HepG2 (cell line): ENCODE results near the gene MAML1. TPM values are rescaled to one million over a fixed set of nuclear protein-coding genes. Genes with fewer than 3 reads are reported as not detected.

Experiments used
- ATAC-seq: fragments of 200-7000 bp; cut with Tn5 transposase; 3 replicates; pipeline ENCODE4 v1.9.1; 2020; ENCODE audit warnings: mild to moderate bottlenecking, moderate library complexity
- BruUV-seq: library from RNA; stranded (reverse); fragments of 400-500 nt; replicated peaks from 2 replicates; lab custom pipeline; 2021; lab: Mats Ljungman, UMichigan
- CTCF ChIA-PET: fragments of 300-600 bp; formaldehyde crosslinking; extraction: SDS; loops from one replicate; lab custom pipeline; 2021; ENCODE audit warnings: low total read pairs, inconsistent platforms, low intra/inter-chr PET ratio; lab: Yijun Ruan, JAX
- POLR2A ChIA-PET: fragments of 350-600 bp; sonication (Branson Sonifier 250); formaldehyde crosslinking; loops from one replicate; lab custom pipeline; 2020; ENCODE audit warnings: antibody characterized with exemption, inconsistent platforms; lab: Yijun Ruan, JAX
- DNase-seq: peaks from one replicate; pipeline ENCODE4 v3.0.0-alpha.2; 2015; ENCODE audit warnings: low spot score
- FAIRE-seq: peaks from 3 replicates; lab custom pipeline; 2011; peaks lifted over from hg19 to GRCh38; lab: Jason Lieb, UNC
- H2AFZ ChIP-seq: one replicate; pipeline ENCODE4 v1.6.1; 2011; ENCODE audit warnings: low read length, inconsistent platforms
- H3K27ac ChIP-seq: fragments of 300-600 bp; 3 replicates; pipeline ENCODE4 v1.8.0; 2011; ENCODE audit warnings: mixed run types, mild to moderate bottlenecking, mixed read lengths, low read length, inconsistent platforms; ENCODE audit not compliant: insufficient read depth; ENCODE audit errors: extremely low read length
- H3K27me3 ChIP-seq, 2 experiments: fragments of 200-600 bp in 1 of 2; 2 replicates in 1 of 2; 3 replicates in 1 of 2; pipeline versions ENCODE4 v1.6.0 to v1.8.0; 2011; ENCODE audit warnings: low read length in 2 of 2, mild to moderate bottlenecking in 2 of 2, moderate library complexity in 2 of 2, inconsistent platforms in 1 of 2; ENCODE audit not compliant: insufficient read depth in 2 of 2, control insufficient read depth in 1 of 2
- H3K36me3 ChIP-seq, 2 experiments: fragments of 200-600 bp in 1 of 2; replicated peaks in 1 of 2; 2 replicates in 1 of 2; 3 replicates in 1 of 2; pipeline versions ENCODE4 v1.5.1 to v1.8.0; 2011; ENCODE audit warnings: low read length in 2 of 2, inconsistent platforms in 1 of 2; ENCODE audit not compliant: insufficient read depth in 2 of 2, control insufficient read depth in 1 of 2
- H3K4me1 ChIP-seq: 2 replicates; pipeline ENCODE4 v1.5.1; 2012; ENCODE audit warnings: low read length, inconsistent platforms; ENCODE audit not compliant: insufficient read depth
- H3K4me2 ChIP-seq: 2 replicates; pipeline ENCODE4 v1.6.0; 2011; ENCODE audit warnings: low read depth, low read length, inconsistent platforms
- H3K4me3 ChIP-seq, 3 experiments: fragments of 200-600 bp in 1 of 3; sonication (generic), shearing (Covaris generic) in 1 of 3; replicated peaks in 1 of 3; 2 replicates each; pipeline ENCODE4 v1.5.1; 2011 to 2016; ENCODE audit warnings: low read length in 3 of 3, inconsistent platforms in 2 of 3, low read depth in 2 of 3, mild to moderate bottlenecking in 2 of 3, control low read depth in 1 of 3, mixed read lengths in 1 of 3; ENCODE audit not compliant: insufficient read depth in 1 of 3
- H3K79me2 ChIP-seq: one replicate; pipeline ENCODE4 v1.6.1; 2011; ENCODE audit warnings: low read length, inconsistent platforms; ENCODE audit not compliant: insufficient read depth
- H3K9ac ChIP-seq: 2 replicates; pipeline ENCODE4 v1.6.0; 2011; ENCODE audit warnings: mild to moderate bottlenecking, low read depth, low read length, inconsistent platforms; ENCODE audit not compliant: insufficient read depth
- H3K9me3 ChIP-seq: 2 replicates; pipeline ENCODE4 v1.5.1; 2012; ENCODE audit warnings: mild to moderate bottlenecking, low read length
- H4K20me1 ChIP-seq: 2 replicates; pipeline ENCODE4 v1.6.0; 2011; ENCODE audit warnings: inconsistent platforms, mild to moderate bottlenecking, low read length, moderate library complexity; ENCODE audit not compliant: insufficient read depth
- CBX2 ChIP-seq, 2 experiments: fragments of 200-600 bp in 1 of 2; sonication (generic); formaldehyde crosslinking in 1 of 2; IDR thresholded peaks; 2 replicates each; pipeline versions ENCODE4 v1.7.0 to v1.8.1; 2018 to 2022; ENCODE audit warnings: low read depth in 2 of 2, low read length in 1 of 2, mild to moderate bottlenecking in 1 of 2, missing genetic modification reagents in 1 of 2
- ISL2 ChIP-seq: sonication (generic); formaldehyde crosslinking; IDR thresholded peaks from 2 replicates; pipeline ENCODE4 v1.5.0; 2020; ENCODE audit warnings: missing genetic modification reagents
- MBNL3 ChIP-seq: fragments of 250-450 bp; sonication (Bioruptor Pico); conservative IDR thresholded peaks from 2 replicates; pipeline ENCODE4 v1.8.0; 2022; ENCODE audit warnings: mild to moderate bottlenecking, inconsistent platforms
- MIXL1 ChIP-seq: IDR thresholded peaks from 2 replicates; pipeline ENCODE4 v1.6.1; 2016
- MTA3 ChIP-seq: sonication (generic); formaldehyde crosslinking; IDR thresholded peaks from 2 replicates; pipeline ENCODE4 v1.4.0; 2020; ENCODE audit warnings: missing genetic modification reagents
- NFATC3 ChIP-seq: sonication (generic); formaldehyde crosslinking; IDR thresholded peaks from 2 replicates; pipeline ENCODE4 v1.5.1; 2020; ENCODE audit warnings: mild to moderate bottlenecking, missing genetic modification reagents
- NR3C1 ChIP-seq: sonication (generic); formaldehyde crosslinking; IDR thresholded peaks from 2 replicates; pipeline ENCODE4 v1.4.0; 2020; ENCODE audit warnings: missing genetic modification reagents
- SMC3 ChIP-seq: IDR thresholded peaks from 2 replicates; pipeline ENCODE4 v1.6.1; 2011; ENCODE audit warnings: low read length, improper control_type of control experiment
- SNAI1 ChIP-seq: sonication (generic); formaldehyde crosslinking; IDR thresholded peaks from 2 replicates; pipeline ENCODE4 v1.5.0; 2020; ENCODE audit warnings: mild to moderate bottlenecking, missing genetic modification reagents, borderline replicate concordance
- SNRNP70 ChIP-seq: fragments of 200-400 bp; formaldehyde crosslinking; IDR thresholded peaks from 2 replicates; pipeline ENCODE4 v1.6.1; 2017; ENCODE audit warnings: mild to moderate bottlenecking, low read depth, low read length, moderate library complexity
- TRIM24 ChIP-seq: sonication (generic); formaldehyde crosslinking; IDR thresholded peaks from 2 replicates; pipeline ENCODE4 v1.8.0; 2022; ENCODE audit warnings: mild to moderate bottlenecking, missing genetic modification reagents
- ZFP62 ChIP-seq: sonication (generic); formaldehyde crosslinking; IDR thresholded peaks from 2 replicates; pipeline ENCODE4 v1.4.0; 2020; ENCODE audit warnings: missing genetic modification reagents
- ZFX ChIP-seq: sonication (generic); formaldehyde crosslinking; IDR thresholded peaks from 2 replicates; pipeline ENCODE4 v1.4.0; 2020; ENCODE audit warnings: mild to moderate bottlenecking, low read depth, missing genetic modification reagents, moderate library complexity
- ZNF207 ChIP-seq: fragments of 450-650 bp; IDR thresholded peaks from 2 replicates; pipeline ENCODE4 v1.6.1; 2016; ENCODE audit warnings: antibody characterized with exemption, borderline replicate concordance
- ZNF34 ChIP-seq: sonication (generic); formaldehyde crosslinking; IDR thresholded peaks from 2 replicates; pipeline ENCODE4 v1.4.0; 2020; ENCODE audit warnings: mild to moderate bottlenecking, missing genetic modification reagents, borderline replicate concordance
- ZNF557 ChIP-seq: sonication (generic); formaldehyde crosslinking; IDR thresholded peaks from 2 replicates; pipeline ENCODE4 v1.4.0; 2020; ENCODE audit warnings: missing genetic modification reagents
- ZNF652 ChIP-seq: IDR thresholded peaks from 2 replicates; pipeline ENCODE4 v1.6.1; 2016; ENCODE audit warnings: low read depth, borderline replicate concordance
- ZNF781 ChIP-seq: sonication (generic); formaldehyde crosslinking; IDR thresholded peaks from 2 replicates; pipeline ENCODE4 v1.5.1; 2020; ENCODE audit warnings: borderline replicate concordance, mild to moderate bottlenecking, missing genetic modification reagents; ENCODE audit errors: not compliant biosample characterization
- WGBS: methylation state at CpG from one replicate; pipeline ENCODE4 v1.1.6; 2017; ENCODE audit warnings: low lambda C conversion rate; 5-methylcytosine and 5-hydroxymethylcytosine counted together
- in situ Hi-C: cut with HindIII; loops from 2 replicates; pipeline ENCODE4 v1.10.0; 2017; ENCODE audit warnings: low pct_unique_long_range_greater_than_20kb; ENCODE audit not compliant: extremely low pct_ligation_motif_present
- intact Hi-C: fragments of 100-400 bp; cut with micrococcal nuclease; formaldehyde crosslinking; loops from one replicate; pipeline ENCODE4 v1.10.0; 2022; ENCODE audit not compliant: unreplicated experiment
- polyA plus RNA-seq, 8 experiments: library from polyadenylated mRNA; depleted of rRNA in 3 of 8; stranded (reverse) in 7 of 8; unstranded in 1 of 8; fragments of >200 nt; fragmentation: Illumina TruSeq in 4 of 8; extraction: Trizol in 4 of 8; gene quantifications; 2 replicates each; pipeline versions ENCODE4 v1.2.1 to v1.2.3, GENCODE V29; 2011 to 2016; ENCODE audit warnings: low read depth in 4 of 8, missing spikeins in 1 of 8, mixed read lengths in 1 of 8; ENCODE audit not compliant: insufficient read depth in 1 of 8
- total RNA-seq, 5 experiments: library from RNA; depleted of rRNA; stranded (reverse); fragments of >200 nt; fragmentation: Illumina TruSeq; extraction: Trizol; gene quantifications; 2 replicates each; pipeline ENCODE4 v1.2.3, GENCODE V29; 2016; ENCODE audit warnings: low read depth in 1 of 5
- TF ChIP-seq, protein P1 (sequence below): sonication (generic); formaldehyde crosslinking; IDR thresholded peaks from 2 replicates; pipeline ENCODE4 v1.5.0; 2020; ENCODE audit warnings: missing genetic modification reagents, mild to moderate bottlenecking, borderline replicate concordance

Gene MAML1
- total and polyA plus RNA-seq, 2 of the 13 experiments (the other 11 are each of a cell fraction or from before 2014, with no cell fraction given): 10.0 to 10.8 TPM

DNA sequence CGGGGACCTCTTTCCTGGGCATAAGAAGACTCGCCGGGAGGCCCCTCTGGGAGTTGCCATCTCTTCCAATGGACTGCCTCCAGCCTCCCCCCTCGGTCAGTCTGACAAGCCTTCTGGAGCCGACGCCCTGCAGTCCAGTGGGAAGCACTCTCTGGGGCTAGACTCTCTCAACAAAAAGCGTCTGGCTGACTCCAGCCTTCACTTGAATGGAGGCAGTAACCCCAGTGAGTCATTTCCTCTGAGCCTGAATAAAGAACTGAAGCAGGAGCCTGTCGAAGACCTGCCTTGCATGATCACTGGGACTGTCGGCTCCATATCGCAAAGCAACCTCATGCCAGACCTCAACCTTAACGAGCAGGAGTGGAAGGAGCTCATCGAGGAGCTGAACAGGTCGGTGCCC is 32.8 kb downstream of the MAML1 start:
- DNase-seq (no peak), ATAC-seq (no peak), FAIRE-seq (no peak)
- Histone ChIP-seq H3K4me1 (peaks cover 27% of the 10 kb centered on the region), H3K9me3 (no peaks in the 10 kb centered on the region), H3K27me3 (no peaks in the 10 kb centered on the region), H3K27ac (no peak overlapping the region), H3K36me3 (peaks cover 22 to 55% of the 10 kb centered on the region in 2 experiments), H4K20me1 (peaks cover 23% of the 10 kb centered on the region), H3K4me3 (no peak overlapping the region), H3K79me2 (peaks cover 40% of the 10 kb centered on the region), H3K9ac (no peak overlapping the region), H3K4me2 (no peak overlapping the region), H2AFZ (no peak overlapping the region)
- intact Hi-C loops (loop anchor here (10.0 kb wide), 1 partner anchor 139 kb away; the partner anchor contains the start of gene TBC1D9B), in situ Hi-C loops (loop anchor here (25.0 kb wide), 1 partner anchor 322 kb away; no protein-coding TSS in a partner anchor)
- POLR2A ChIA-PET: no interaction called here
- BruUV-seq: no TSS peak
- CTCF ChIA-PET: no interaction called here
- no peak for TF ChIP-seq CBX2 (IDR thresholded peaks at IDR 0.05; ENCODE audit: low read depth, low read length)
- TF ChIP-seq CBX2 (CRISPR knock-in tag; IDR thresholded peaks at IDR 0.05; ENCODE audit: low read depth): no peak
- TF ChIP-seq TRIM24 (CRISPR knock-in tag): no peak
- TF ChIP-seq, protein P1, sequence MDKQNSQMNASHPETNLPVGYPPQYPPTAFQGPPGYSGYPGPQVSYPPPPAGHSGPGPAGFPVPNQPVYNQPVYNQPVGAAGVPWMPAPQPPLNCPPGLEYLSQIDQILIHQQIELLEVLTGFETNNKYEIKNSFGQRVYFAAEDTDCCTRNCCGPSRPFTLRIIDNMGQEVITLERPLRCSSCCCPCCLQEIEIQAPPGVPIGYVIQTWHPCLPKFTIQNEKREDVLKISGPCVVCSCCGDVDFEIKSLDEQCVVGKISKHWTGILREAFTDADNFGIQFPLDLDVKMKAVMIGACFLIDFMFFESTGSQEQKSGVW: no peak
- no peak for TF ChIP-seq ZNF781 (CRISPR knock-in tag)
- TF ChIP-seq ISL2 (CRISPR knock-in tag): no peak
- TF ChIP-seq MIXL1 (CRISPR knock-in tag): no peak
- no peak for TF ChIP-seq SNRNP70
- no peak for TF ChIP-seq ZNF652
- TF ChIP-seq MTA3 (CRISPR knock-in tag): no peak
- no peak for TF ChIP-seq SNAI1
- TF ChIP-seq ZNF207: no peak
- TF ChIP-seq SMC3: no peak
- TF ChIP-seq NFATC3 (CRISPR knock-in tag): no peak
- TF ChIP-seq MBNL3 (CRISPR knock-in tag): no peak
- no peak for TF ChIP-seq ZFP62
- no peak for TF ChIP-seq ZNF34
- no peak for TF ChIP-seq ZFX (CRISPR knock-in tag)
- TF ChIP-seq NR3C1 (CRISPR knock-in tag): no peak
- TF ChIP-seq ZNF557 (CRISPR knock-in tag): no peak
- whole genome bisulfite sequencing: 91% methylated on average over 8 of the region's 13 CpGs
